HG02981 (cell line): ENCODE results near the gene DNMT3B.
"Not testable (repeated sequence)": the region's sequence is repeated elsewhere in the genome, so short reads cannot be mapped to it uniquely, and the experiment has no call there.

Source experiments
- ATAC-seq: cut with Tn5 transposase; IDR thresholded peaks from one replicate; pipeline ENCODE4 v1.9.1; 2021; ENCODE audit warnings: mild to moderate bottlenecking, moderate library complexity; ENCODE audit not compliant: unreplicated experiment

The DNMT3B gene

GRCh38 chr20:32762754-32763201 is 593 bp downstream of the DNMT3B start:
- ATAC-seq: peak; percentile 7

DNA sequence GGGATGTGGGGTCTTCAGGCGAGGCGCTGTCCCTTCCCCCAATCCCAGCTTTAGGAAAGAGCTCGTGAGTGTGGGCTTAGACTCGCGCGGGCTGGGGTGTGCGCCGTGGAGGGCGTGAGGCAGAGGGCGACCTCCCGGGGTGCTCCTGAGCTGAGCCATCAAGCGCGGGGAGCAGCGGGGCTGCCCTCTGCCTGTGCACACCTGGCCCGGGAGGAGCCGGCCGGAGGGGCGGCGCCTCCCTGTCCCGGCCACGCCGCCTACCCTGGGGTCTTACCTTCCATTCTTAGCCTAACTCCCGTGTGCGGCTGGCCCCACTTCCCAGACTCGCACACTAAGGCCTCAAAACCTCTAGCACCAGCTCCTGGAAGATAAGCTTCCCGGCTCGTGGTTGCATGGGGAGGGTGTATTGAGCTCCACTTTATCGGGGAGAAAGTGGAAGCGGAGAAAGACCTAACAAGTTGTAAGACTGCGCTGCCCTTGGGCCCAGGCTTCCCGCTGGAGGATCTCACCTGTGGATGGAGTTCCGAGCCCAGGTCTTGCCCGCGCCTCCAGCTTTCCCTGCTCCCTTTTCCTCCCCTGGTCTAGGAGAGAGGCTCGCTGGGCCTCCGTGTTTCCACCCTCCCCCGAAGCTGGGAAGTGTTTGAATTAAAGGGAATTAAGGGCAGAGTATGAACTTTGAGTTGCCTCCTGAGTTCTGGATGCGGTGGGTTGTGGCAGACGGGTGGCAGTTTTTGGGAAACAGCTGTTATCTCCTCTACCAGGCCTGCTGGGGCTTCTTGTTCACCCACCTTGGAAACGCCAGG is 1.2 kb downstream of the DNMT3B start:
- ATAC-seq: no peak

DNA sequence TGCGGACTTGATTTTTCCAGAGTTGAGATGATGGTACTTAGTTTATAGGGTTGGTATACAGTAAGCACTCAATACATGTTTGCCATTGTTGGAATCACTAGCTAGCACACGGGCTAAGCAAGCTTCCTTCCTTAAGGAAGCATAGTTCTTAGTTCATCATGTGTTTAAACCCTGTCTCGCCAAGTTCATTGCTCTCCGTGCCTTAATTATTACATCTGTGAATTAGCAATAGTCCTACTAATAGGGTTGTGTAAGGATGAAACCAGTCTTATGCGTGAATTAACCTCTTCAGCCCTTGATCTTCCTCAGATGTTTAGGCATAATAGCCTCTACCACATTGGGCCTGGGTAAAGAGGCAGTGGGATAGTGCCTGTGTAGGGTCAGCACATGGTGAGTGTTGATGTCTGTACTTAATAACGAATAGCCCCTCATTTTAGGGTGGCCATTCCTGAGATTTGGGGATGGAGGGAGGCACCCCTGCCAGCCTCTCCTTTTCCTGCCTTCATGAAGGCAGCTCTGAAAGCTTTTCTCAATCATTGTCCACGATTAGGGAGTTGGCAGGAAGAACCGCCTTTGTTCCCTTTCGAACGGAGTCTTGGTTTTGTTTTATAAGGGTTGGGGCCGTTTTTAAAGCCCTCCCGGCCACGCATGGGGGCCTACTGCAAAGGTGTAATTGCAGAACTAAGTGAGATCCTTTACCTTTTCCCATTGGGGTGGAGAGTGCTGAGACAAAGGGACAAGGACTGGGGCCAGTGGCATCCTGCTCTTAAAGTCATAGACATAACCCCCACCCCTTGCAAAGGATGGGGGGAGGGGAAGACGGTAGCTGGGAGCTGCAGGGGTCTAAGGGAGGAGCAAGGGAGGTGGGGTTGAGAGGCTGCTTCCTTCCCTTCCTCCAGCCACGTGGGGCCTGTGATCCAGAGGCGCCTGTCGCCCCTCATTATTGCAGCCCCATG is 2.1 kb downstream of the DNMT3B start:
- ATAC-seq: no peak

- ATAC-seq: not testable (repeated sequence)
Observed at GRCh38 chr20:32765230-32765875, 3.2 kb downstream of the DNMT3B start.

DNA sequence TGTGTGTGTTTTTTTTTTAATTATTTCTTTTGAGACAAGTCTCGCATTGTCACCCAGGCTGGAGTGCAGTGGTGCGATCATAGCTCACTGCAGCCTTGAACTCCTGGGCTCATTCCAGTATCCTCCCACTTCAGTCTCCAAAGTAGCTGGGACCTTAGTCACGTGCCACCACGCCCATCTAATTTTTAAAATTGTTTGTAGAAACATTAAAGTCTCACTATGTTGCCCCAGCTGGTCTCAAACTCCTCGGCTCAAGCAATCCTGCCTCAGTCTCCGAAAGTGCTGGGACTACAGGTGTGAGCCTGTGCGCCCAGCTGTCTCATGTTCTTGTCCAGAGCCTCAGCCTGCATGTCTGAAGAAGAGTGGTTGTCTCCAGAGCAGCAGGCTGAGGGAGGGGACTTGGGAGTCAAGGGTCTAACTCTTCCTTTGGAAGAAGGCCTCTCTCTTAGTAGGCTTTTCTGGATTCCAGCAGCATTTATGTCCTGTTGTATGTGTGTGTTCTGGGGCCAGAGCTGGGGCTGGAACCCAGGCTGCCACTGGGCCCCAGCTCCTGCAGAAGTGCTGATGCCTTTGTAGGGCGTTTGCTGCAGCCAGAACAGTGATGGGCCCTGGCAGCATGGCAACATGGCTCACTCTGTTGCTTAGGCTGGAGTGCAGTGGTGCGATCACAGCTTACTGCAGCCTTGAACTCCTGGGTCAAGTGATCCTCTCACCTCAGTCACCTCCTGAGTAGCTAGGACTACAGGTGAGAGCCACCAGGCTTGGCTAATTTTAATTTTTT is 5.4 kb downstream of the DNMT3B start:
- ATAC-seq: no peak

- ATAC-seq: no peak
Observed at GRCh38 chr20:32772046-32772445, 9.9 kb downstream of the DNMT3B start.

DNA sequence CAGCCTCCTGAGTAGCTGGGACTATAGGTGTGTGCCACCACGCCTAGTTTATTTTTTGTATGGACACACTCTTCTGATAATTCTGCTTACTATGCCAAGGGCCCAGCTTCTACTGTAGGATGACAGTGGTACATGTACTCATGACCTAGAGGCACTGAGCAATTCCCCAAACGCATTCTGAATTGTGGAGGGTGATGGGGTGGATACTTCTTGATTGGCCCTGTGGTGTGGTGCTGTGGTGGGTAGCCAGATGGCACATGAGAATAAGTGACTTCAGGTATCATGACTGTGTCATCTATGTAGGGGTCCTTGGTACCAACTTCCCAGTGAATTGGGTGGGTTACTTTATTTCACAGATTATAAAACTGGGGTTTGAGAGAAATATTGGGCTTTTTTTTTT is 11.0 kb downstream of the DNMT3B start:
- ATAC-seq: no peak

GRCh38 chr20:32773855-32774254 is 11.7 kb downstream of the DNMT3B start:
- no peak for ATAC-seq

DNA sequence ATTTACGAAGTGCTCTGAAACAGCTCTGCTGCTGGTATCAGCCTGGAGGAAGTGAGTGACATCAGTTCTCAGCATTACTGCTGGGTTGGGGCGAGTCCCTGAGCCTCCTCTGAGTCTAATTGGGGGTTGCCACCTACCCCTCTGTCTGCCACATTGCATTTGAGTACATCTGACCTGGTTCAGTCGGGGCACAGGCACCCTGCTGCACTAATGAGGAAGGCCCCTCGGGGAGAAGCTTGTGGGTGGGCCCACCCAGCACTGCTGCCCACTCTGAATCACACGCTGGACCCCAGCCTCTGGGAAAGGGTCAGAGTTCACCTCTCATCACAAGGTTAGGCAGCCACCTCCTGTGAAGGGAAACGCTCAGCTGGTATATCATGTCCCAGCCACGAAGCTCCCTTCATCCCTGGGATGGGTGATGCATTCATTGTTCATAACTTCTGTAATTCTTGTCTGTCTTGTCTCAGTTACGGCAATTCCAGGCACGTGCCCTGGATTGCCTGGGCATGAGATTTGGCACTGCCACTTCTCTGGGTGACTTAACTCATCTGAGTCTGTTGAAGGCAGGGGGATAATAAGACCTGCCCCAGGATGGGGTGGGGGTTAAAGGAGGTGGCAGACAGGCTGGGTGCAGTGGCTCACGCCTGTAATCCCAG is 13.3 kb downstream of the DNMT3B start:
- no peak for ATAC-seq

- no peak for ATAC-seq
Observed at GRCh38 chr20:32777177-32777956, 15.2 kb downstream of the DNMT3B start.

GRCh38 chr20:32779500-32780211 is 17.5 kb downstream of the DNMT3B start:
- no peak for ATAC-seq

DNA sequence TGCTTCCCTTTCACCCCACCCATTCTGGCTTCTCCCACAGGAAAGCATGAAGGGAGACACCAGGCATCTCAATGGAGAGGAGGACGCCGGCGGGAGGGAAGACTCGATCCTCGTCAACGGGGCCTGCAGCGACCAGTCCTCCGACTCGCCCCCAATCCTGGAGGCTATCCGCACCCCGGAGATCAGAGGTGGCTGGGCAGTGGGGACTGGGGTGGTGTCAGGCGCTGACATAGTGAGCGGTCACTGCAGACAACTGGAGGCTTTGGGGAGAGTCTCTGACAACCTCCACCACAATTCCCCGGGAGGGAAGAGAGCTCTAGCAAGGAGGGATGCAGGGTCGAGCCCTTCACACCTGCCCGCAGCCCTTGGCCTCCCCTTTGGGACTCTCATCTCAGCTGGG is 18.1 kb downstream of the DNMT3B start:
- no peak for ATAC-seq

- ATAC-seq: no peak
Observed at GRCh38 chr20:32780749-32781655, 18.8 kb downstream of the DNMT3B start.

- no peak for ATAC-seq
Observed at GRCh38 chr20:32784369-32785080, 22.3 kb downstream of the DNMT3B start.

GRCh38 chr20:32786059-32786760 is 24.0 kb downstream of the DNMT3B start:
- ATAC-seq: no peak

DNA sequence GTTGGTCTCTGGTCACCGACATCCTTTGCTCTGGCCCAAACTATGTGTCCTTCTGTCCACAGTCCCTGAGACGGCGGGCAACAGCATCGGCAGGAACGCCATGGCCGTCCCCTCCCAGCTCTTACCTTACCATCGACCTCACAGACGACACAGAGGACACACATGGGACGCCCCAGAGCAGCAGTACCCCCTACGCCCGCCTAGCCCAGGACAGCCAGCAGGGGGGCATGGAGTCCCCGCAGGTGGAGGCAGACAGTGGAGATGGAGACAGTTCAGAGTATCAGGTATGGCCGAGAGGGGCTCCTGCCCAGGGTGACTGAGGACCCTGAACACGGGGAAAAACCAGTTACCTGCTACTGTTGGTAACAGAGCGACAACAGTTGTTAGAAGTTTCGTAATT is 25.0 kb downstream of the DNMT3B start:
- no peak for ATAC-seq
